Measurements from ENCODE around the gene HIRA. TPM values are rescaled to one million over a fixed set of nuclear protein-coding genes. Genes with fewer than 3 reads are reported as not detected.

Gene HIRA
- total and polyA plus RNA-seq, 2 experiments from 2014 or later = 9.4 to 58.3 TPM

DNA sequence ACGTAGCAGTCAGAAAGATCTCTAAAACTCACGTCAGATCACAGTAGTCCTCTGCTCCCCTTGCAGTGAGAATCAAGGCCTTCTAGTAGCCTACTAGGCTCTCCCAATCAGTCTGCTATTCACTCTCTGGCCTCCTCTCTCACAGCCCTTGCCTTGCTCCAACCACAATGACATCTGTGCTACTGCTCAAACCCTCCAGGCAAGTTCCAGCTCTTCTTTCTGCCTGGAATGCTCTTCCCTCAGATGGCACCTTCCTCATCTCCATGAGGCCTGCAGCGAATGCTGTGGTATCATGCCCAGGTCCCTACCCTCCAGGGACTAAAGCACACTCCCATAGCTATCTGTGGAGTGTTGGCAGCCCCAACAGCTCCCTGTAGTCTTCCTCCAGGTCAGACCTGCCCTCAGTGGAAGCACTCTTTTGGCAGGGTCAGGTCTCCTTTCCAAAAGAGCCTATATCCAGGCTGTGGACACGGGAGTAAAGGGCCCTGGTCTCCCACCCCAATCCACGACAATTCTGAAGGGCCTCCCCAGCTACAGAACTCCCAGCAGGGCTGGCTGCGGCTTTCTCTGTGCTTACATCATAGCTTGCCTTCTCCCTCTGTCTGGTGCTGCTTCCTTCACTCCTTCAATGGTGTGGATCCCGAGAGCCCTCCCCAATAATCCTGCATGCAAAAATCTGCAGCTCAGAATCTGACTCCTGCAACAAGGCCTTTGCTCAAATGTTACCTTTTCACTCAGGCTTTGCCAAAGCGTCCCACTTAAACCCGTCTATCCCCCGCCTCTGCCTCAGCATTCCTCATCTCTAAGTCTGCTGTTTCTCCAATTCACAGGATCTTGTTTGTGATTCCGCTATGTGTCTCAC, 8.9 kb downstream of the HIRA start:
- H3K4me1 Mint-ChIP-seq = peaks cover 32% of the 10 kb centered on the region
- 0 out of 2 replicates have a peak overlapping the region, but pooled peaks have one; percentile 12 for H3K4me2 ChIP-seq
- H3K4me3 Mint-ChIP-seq = peak overlapping the region; percentile 9; the same call in 1 of the 3 replicates
- peaks cover 100% of the 10 kb centered on the region for H3K79me2 ChIP-seq (replicated peaks; ENCODE audit: insufficient read depth)
- no peaks in the 10 kb centered on the region for H3K36me3 ChIP-seq (ENCODE audit: insufficient read depth)
- no peaks in the 10 kb centered on the region for H3F3A ChIP-seq (replicated peaks; ENCODE audit: low read depth)
- no peaks in the 10 kb centered on the region for H3K27me3 Mint-ChIP-seq (ENCODE audit: insufficient read depth, low read depth, poor library complexity)
- H3K36me3 Mint-ChIP-seq (ENCODE audit: low read depth) = peaks cover 9% of the 10 kb centered on the region; the same call in 2 of the 3 replicates
- TF ChIP-seq CREB1 (CRISPR knock-in tag; IDR thresholded peaks at IDR 0.05; ENCODE audit: low read depth) = no peak
- TF ChIP-seq ZNF462 (CRISPR knock-in tag; IDR thresholded peaks at IDR 0.05) = no peak
- H3K9me3 Mint-ChIP-seq = no peaks in the 10 kb centered on the region; the same call in 2 of the 3 replicates
- peak; percentile 38 for DNase-seq (ENCODE audit: low spot score)
- H3K4me3 ChIP-seq = no peak overlapping the region
- H4K20me1 ChIP-seq (replicated peaks; ENCODE audit: insufficient read depth) = peaks cover 82% of the 10 kb centered on the region
- H3K27ac ChIP-seq (ENCODE audit: low read depth) = peak overlapping the region; percentile 67; the same call in 1 of the 2 replicates
- no peak for ATAC-seq
- H2AFZ ChIP-seq = no peak overlapping the region
- no peaks in the 10 kb centered on the region for H3K9me2 ChIP-seq (ENCODE audit: insufficient read depth)
- H3K27ac Mint-ChIP-seq = peak overlapping the region; percentile 29
- H3K4me1 ChIP-seq (ENCODE audit: insufficient read depth) = peaks cover 23% of the 10 kb centered on the region
- no peaks in the 10 kb centered on the region for H3K27me3 ChIP-seq (ENCODE audit: insufficient read depth)

DNA sequence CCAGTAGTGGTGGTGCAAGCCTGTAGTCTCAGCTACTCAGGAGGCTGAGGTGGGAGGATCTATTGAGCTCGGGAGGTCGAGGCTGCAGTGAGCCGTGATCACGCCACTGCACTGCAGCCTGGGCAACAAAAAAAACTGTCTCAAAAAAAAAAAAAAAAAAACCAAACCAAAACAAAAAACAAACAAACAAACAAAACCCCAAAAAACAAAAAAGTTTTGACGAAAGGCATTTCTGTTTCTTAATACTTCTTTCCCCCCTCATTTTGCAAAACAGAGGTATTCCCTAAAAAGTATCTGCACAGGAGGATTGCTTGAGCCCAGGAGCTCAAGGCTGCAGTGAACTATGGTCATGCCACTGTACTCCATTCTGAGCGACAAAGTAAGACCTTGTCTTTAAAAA, 11.2 kb downstream of the HIRA start:
- no peaks in the 10 kb centered on the region for H3K36me3 ChIP-seq (ENCODE audit: insufficient read depth)
- peaks cover 23% of the 10 kb centered on the region for H3K4me1 ChIP-seq (ENCODE audit: insufficient read depth)
- no peaks in the 10 kb centered on the region for H3K27me3 ChIP-seq (ENCODE audit: insufficient read depth)
- Mint-ChIP-seq H3K9me3 (no peaks in the 10 kb centered on the region; the same call in 2 of the 3 replicates), H3K36me3 (ENCODE audit: low read depth) (peaks cover 13% of the 10 kb centered on the region), H3K4me3 (no peak overlapping the region), H3K4me1 (peaks cover 34% of the 10 kb centered on the region), H3K27me3 (ENCODE audit: insufficient read depth, low read depth, poor library complexity) (no peaks in the 10 kb centered on the region), H3K27ac (no peak overlapping the region)
- DNase-seq (ENCODE audit: low spot score) (no peak), ATAC-seq (no peak)
- no peaks in the 10 kb centered on the region for H3F3A ChIP-seq (replicated peaks; ENCODE audit: low read depth)
- no peak overlapping the region for H3K4me3 ChIP-seq
- no peaks in the 10 kb centered on the region for H3K9me2 ChIP-seq (ENCODE audit: insufficient read depth)
- H3K79me2 ChIP-seq (replicated peaks; ENCODE audit: insufficient read depth) = peaks cover 100% of the 10 kb centered on the region
- no peak overlapping the region for H2AFZ ChIP-seq
- H3K4me2 ChIP-seq = no peak overlapping the region
- peaks cover 73% of the 10 kb centered on the region for H4K20me1 ChIP-seq (replicated peaks; ENCODE audit: insufficient read depth)
- no peak overlapping the region for H3K27ac ChIP-seq (ENCODE audit: low read depth)
- TF ChIP-seq NANOG (IDR thresholded peaks at IDR 0.05; ENCODE audit: borderline replicate concordance) (no peak), CREB1 (CRISPR knock-in tag; IDR thresholded peaks at IDR 0.05; ENCODE audit: low read depth) (no peak), STAT1 (IDR thresholded peaks at IDR 0.05; ENCODE audit: unreplicated experiment) (no peak), EZH2phosphoT487 (IDR thresholded peaks at IDR 0.05; ENCODE audit: unreplicated experiment) (no peak), EZH2 (IDR thresholded peaks at IDR 0.05; ENCODE audit: low read depth, unreplicated experiment) (no peak), POLR2AphosphoS5 (IDR thresholded peaks at IDR 0.05; ENCODE audit: low read depth) (no peak), ZNF114 (CRISPR knock-in tag; IDR thresholded peaks at IDR 0.05) (no peak), CTCF (conservative IDR thresholded peaks at IDR 0.05; ENCODE audit: low read depth in 2 of 2) (no peak)
